Measurements from ENCODE around the gene ICA1.

DNA sequence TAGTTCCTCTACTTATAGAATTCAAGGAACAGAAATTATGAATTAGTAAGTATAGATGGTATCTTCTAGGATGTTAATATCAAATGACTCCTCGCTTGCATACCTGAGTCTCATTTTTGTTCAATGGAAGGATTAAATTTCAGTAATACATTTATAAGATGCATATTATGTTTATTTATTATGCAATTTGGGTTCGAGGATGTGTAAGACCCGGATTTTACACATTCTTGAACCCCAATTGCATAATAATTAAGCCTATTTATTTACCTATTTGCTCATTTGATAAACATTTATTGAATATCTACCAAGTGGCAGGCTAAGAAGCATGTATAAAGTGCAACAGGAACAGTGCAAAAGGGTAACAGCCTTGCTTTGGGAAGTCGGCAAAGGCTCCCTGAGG, 52.6 kb downstream of the ICA1 start:
- TF ChIP-seq GATA2 (IDR thresholded peaks at IDR 0.05; ENCODE audit: low read depth, low read length) (no peak), GATA3 (IDR thresholded peaks at IDR 0.05; ENCODE audit: low read depth, low read length) (no peak)
